GM21447 (cell line): ENCODE measurements around the gene SLC25A34.
A peak's percentile ranks its signal among the peaks of the same experiment; 100 is the strongest.
"Not testable (repeated sequence)": the region's sequence is repeated elsewhere in the genome, so short reads cannot be mapped to it uniquely, and the experiment has no call there.

Source experiments
- ATAC-seq: cut with Tn5 transposase; IDR thresholded peaks from one replicate; pipeline ENCODE4 v1.9.1; 2021; ENCODE audit not compliant: unreplicated experiment

The SLC25A34 gene

GRCh38 chr1:15736038-15736891 lies at the start of gene SLC25A34:
Gene SLC25A34 (plus strand): TSS chr1:15736258. CDS start chr1:15736486, 228 bp downstream.
- ATAC-seq = no peak

GRCh38 chr1:15687446-15687845 lies 48.6 kb upstream of the SLC25A34 start:
- no peak for ATAC-seq

GRCh38 chr1:15690317-15690716 lies 45.7 kb upstream of the SLC25A34 start:
- ATAC-seq = no peak

- ATAC-seq = no peak
These were observed 44.5 kb upstream of the SLC25A34 start for GRCh38 chr1:15691434-15692032.

GRCh38 chr1:15692121-15692682 lies 43.9 kb upstream of the SLC25A34 start:
- ATAC-seq = no peak

- ATAC-seq = no peak
These were observed 42.7 kb upstream of the SLC25A34 start for GRCh38 chr1:15693371-15693770.

GRCh38 chr1:15696956-15697521 lies 39.0 kb upstream of the SLC25A34 start:
- peak; percentile 89 for ATAC-seq

GRCh38 chr1:15698201-15698600 lies 37.9 kb upstream of the SLC25A34 start:
- no peak for ATAC-seq

GRCh38 chr1:15699321-15699720 lies 36.7 kb upstream of the SLC25A34 start:
- ATAC-seq = not testable (repeated sequence)

- ATAC-seq = no peak
These were observed 35.5 kb upstream of the SLC25A34 start for GRCh38 chr1:15700508-15700907.

- no peak for ATAC-seq
These were observed 34.3 kb upstream of the SLC25A34 start for GRCh38 chr1:15701784-15702183.

- ATAC-seq = no peak
These were observed 33.1 kb upstream of the SLC25A34 start for GRCh38 chr1:15702722-15703550.

- ATAC-seq = no peak
These were observed 32.5 kb upstream of the SLC25A34 start for GRCh38 chr1:15703562-15703961.

- no peak for ATAC-seq
These were observed 31.4 kb upstream of the SLC25A34 start for GRCh38 chr1:15704526-15705183.

GRCh38 chr1:15705184-15705566 lies 30.9 kb upstream of the SLC25A34 start:
- no peak for ATAC-seq

GRCh38 chr1:15706751-15707150 lies 29.3 kb upstream of the SLC25A34 start:
- ATAC-seq = no peak

GRCh38 chr1:15707239-15707925 lies 28.7 kb upstream of the SLC25A34 start:
- ATAC-seq = no peak

- no peak for ATAC-seq
These were observed 27.4 kb upstream of the SLC25A34 start for GRCh38 chr1:15708486-15709137.

GRCh38 chr1:15709226-15709625 lies 26.8 kb upstream of the SLC25A34 start:
- no peak for ATAC-seq
